ENCODE results near the gene GIGYF2.
"Not testable (repeated sequence)": the region's sequence is repeated elsewhere in the genome, so short reads cannot be mapped to it uniquely, and the experiment has no call there.

The GIGYF2 gene

GRCh38 chr2:232829988-232830387 is 132.9 kb downstream of the GIGYF2 start:
- Mint-ChIP-seq H3K36me3 (ENCODE audit: low read depth) (peaks cover 66% of the 10 kb centered on the region), H3K27me3 (ENCODE audit: low read depth) (no peaks in the 10 kb centered on the region), H3K27ac (no peak overlapping the region), H3K4me1 (ENCODE audit: low read depth) (peaks cover 19% of the 10 kb centered on the region), H3K4me3 (no peak overlapping the region), H3K9me3 (peaks cover 9% of the 10 kb centered on the region)
- no peak for DNase-seq (ENCODE audit: low spot score)

DNA sequence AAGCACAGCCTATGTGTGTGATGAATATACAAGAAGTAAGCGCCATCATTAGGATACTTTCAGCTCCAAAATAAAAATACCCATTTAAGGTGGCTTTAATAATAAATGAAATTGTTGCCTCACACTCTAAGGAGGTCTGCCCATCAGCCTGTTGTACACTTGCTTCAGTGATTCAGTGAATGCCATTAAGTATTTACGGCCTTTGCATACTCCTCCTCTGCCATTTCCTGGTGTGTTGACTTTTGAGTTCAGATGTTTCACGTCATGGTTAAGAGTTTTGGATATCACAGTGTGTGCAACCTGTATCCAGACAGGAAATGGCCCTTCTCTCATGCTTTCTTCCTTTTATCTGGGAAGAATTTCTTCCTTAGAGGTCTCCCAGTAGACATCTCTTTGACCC is 134.4 kb downstream of the GIGYF2 start:
- Mint-ChIP-seq H3K9me3 (no peaks in the 10 kb centered on the region), H3K27ac (no peak overlapping the region), H3K4me1 (ENCODE audit: low read depth) (peaks cover 20% of the 10 kb centered on the region), H3K27me3 (ENCODE audit: low read depth) (no peaks in the 10 kb centered on the region), H3K36me3 (ENCODE audit: low read depth) (peaks cover 55% of the 10 kb centered on the region), H3K4me3 (no peak overlapping the region)
- no peak for DNase-seq (ENCODE audit: low spot score)

DNA sequence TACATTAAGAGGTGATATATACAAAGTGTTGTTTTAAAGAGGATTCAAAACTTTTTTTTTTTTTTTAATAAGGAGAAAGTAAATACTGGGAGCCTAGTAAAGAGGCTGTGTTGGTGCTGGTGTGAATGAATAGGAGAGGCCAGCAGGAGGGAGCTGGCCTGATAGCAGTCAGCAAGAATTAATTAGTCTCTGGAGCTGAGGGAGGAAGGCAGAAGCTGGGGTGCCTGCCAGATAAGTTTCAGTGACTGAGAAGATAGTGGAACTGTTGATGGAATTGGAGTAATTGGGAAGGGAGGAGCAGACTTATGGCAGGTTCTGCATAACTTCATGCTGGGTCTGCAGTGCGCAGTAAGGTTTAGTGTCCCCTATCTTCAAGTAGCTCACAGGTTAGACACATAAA is 136.7 kb downstream of the GIGYF2 start:
- H3K4me3 Mint-ChIP-seq, result no peak overlapping the region
- H3K27me3 Mint-ChIP-seq (ENCODE audit: low read depth), result no peaks in the 10 kb centered on the region
- peaks cover 32% of the 10 kb centered on the region for H3K4me1 Mint-ChIP-seq (ENCODE audit: low read depth)
- DNase-seq (ENCODE audit: low spot score), result no peak
- H3K9me3 Mint-ChIP-seq, result no peaks in the 10 kb centered on the region
- H3K27ac Mint-ChIP-seq, result no peak overlapping the region
- peaks cover 52% of the 10 kb centered on the region for H3K36me3 Mint-ChIP-seq (ENCODE audit: low read depth)

DNA sequence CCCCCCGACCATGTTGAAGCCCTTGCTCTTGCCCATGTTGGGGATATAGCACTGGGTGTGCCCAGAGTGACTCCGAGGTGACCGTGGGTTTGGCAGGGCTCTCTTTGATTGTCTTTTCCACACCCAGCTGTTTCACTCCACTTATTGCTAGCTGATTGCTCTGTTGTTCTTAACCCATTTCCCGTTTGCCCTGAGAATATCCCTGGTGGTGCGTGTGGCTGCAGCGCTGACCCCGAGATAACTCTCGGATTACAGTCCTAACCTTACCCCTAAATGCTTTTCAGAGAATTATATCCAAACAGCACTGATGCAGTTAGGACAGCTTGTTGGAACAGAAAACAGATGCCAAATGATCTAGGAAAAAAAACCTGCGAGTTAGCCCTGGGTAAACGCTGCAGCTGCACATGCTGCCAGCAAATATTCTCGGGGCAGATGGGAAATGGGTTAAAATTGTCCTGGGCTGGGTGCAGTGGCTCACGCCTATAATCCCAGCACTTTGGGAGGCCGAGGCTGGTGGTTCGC is 138.6 kb downstream of the GIGYF2 start:
- DNase-seq (ENCODE audit: low spot score), result no peak
- Mint-ChIP-seq H3K36me3 (ENCODE audit: low read depth) (peaks cover 61% of the 10 kb centered on the region), H3K9me3 (no peaks in the 10 kb centered on the region), H3K4me1 (ENCODE audit: low read depth) (peaks cover 45% of the 10 kb centered on the region), H3K4me3 (no peak overlapping the region), H3K27ac (no peak overlapping the region), H3K27me3 (ENCODE audit: low read depth) (no peaks in the 10 kb centered on the region)

DNA sequence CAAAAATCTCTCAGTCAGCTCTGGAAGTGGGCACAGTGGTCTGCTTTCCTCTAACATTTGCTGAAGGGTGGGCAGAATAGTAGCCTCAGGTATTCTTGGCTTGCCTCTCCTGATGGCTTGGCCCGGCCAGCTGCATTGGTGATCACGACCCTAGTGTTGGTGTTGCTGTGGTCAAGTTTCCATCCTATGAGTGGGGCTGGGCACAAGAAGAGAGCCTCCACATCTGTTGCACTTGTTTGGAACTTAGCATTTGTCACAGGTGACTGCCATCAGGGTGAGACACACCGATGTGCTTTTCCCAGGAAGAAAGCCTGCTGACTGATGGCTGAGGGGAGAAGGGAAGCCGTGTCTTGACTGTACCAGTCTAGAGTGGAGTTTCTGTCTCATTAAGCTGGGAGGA is 139.8 kb downstream of the GIGYF2 start:
- Mint-ChIP-seq H3K27ac (peak overlapping the region; percentile 70), H3K36me3 (ENCODE audit: low read depth) (peaks cover 56% of the 10 kb centered on the region), H3K27me3 (ENCODE audit: low read depth) (no peaks in the 10 kb centered on the region), H3K4me3 (peak overlapping the region; percentile 25), H3K9me3 (no peaks in the 10 kb centered on the region), H3K4me1 (ENCODE audit: low read depth) (peaks cover 45% of the 10 kb centered on the region)
- DNase-seq (ENCODE audit: low spot score), result no peak

DNA sequence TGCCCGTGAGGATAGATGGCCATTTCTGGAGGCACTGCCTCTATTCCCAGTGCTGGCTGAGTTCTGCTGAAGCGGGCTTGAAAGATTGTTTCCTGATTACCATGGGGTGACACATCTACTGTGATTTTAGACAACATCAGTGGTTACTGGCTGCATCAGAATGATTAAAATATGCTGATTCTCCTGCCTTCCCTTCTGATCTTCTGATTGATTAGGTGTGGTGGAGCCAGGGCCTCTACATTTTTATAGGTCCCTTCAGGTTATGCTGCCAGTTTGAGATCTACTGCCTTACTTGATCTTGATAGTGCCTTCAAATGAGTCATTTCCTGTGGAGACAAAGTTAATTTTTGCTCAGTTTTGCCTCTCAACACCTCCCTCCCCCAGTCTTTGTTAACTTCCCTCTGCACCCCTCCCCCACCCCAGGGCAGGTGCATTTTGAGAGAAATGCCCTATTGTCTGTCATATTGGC is 141.3 kb downstream of the GIGYF2 start:
- H3K27me3 Mint-ChIP-seq (ENCODE audit: low read depth), result no peaks in the 10 kb centered on the region
- no peaks in the 10 kb centered on the region for H3K9me3 Mint-ChIP-seq
- peaks cover 57% of the 10 kb centered on the region for H3K36me3 Mint-ChIP-seq (ENCODE audit: low read depth)
- peak overlapping the region; percentile 44 for H3K4me3 Mint-ChIP-seq
- peak; percentile 58 for DNase-seq (ENCODE audit: low spot score)
- peak overlapping the region; percentile 86 for H3K27ac Mint-ChIP-seq
- peaks cover 45% of the 10 kb centered on the region for H3K4me1 Mint-ChIP-seq (ENCODE audit: low read depth)

DNA sequence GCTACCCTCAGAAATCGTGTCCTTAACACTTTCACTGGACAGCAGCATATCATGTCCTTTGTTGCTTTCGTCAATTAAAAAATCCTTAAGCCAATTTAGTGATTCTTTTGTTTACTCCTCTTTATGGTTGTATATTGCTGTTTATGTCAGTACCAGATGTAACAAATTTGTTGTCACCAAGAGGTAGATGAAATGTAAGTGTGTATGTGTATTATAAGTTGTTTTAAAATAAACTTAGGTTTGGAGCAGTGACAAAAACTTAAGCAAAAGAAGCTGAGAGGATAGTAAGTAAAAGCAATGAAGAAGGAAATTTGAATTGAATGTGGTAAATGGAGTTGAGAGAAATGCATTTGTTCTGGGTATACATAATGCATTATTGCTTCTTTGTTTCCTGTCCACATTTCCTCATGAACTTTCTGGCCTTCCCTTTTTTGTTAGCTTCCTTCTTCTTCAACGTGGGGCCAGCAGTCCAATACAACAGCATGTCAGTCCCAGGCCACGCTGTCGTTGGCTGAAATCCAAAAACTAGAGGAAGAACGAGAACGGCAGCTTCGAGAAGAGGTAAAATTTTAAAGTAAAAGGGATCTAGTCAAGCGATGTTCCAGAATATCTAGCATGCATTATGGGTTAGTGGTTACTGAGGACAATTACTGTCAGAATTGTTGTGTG is 142.4 kb downstream of the GIGYF2 start:
- no peak for DNase-seq (ENCODE audit: low spot score)
- H3K4me1 Mint-ChIP-seq (ENCODE audit: low read depth), result peaks cover 45% of the 10 kb centered on the region
- peaks cover 53% of the 10 kb centered on the region for H3K36me3 Mint-ChIP-seq (ENCODE audit: low read depth)
- H3K9me3 Mint-ChIP-seq, result no peaks in the 10 kb centered on the region
- no peak overlapping the region for H3K4me3 Mint-ChIP-seq
- H3K27me3 Mint-ChIP-seq (ENCODE audit: low read depth), result no peaks in the 10 kb centered on the region
- H3K27ac Mint-ChIP-seq, result peak overlapping the region; percentile 42

DNA sequence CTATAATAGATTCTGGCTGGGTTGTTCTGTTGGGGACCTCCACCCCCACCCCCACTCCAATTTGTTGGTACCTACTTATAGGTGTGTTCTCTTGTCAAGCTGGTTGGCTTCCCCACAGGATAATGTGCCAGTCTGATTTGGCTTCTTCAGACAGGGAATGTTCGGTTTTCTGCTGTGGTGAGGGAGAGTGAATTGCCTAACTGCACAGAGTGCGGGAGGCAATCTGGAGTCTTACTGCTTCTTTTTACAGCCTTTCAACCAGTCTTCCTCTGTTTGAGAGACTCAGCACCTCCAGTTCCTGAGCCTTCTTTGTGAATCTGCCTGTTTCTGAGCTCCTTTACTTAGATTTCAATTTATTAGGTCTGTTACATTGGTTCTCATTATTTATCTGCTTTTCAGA is 145.6 kb downstream of the GIGYF2 start:
- Mint-ChIP-seq H3K27ac (peak overlapping the region; percentile 12), H3K4me3 (no peak overlapping the region), H3K27me3 (ENCODE audit: low read depth) (no peaks in the 10 kb centered on the region), H3K9me3 (no peaks in the 10 kb centered on the region), H3K36me3 (ENCODE audit: low read depth) (peaks cover 58% of the 10 kb centered on the region), H3K4me1 (ENCODE audit: low read depth) (peaks cover 31% of the 10 kb centered on the region)
- no peak for DNase-seq (ENCODE audit: low spot score)

GRCh38 chr2:232843834-232844233 is 146.7 kb downstream of the GIGYF2 start:
- H3K4me3 Mint-ChIP-seq, result no peak overlapping the region
- no peak for DNase-seq (ENCODE audit: low spot score)
- no peaks in the 10 kb centered on the region for H3K27me3 Mint-ChIP-seq (ENCODE audit: low read depth)
- H3K4me1 Mint-ChIP-seq (ENCODE audit: low read depth), result peaks cover 20% of the 10 kb centered on the region
- no peaks in the 10 kb centered on the region for H3K9me3 Mint-ChIP-seq
- H3K27ac Mint-ChIP-seq, result peak overlapping the region; percentile 36
- peaks cover 61% of the 10 kb centered on the region for H3K36me3 Mint-ChIP-seq (ENCODE audit: low read depth)

GRCh38 chr2:232846055-232846454 is 148.9 kb downstream of the GIGYF2 start:
- no peak for DNase-seq (ENCODE audit: low spot score)
- Mint-ChIP-seq H3K4me1 (ENCODE audit: low read depth) (peaks cover 6% of the 10 kb centered on the region), H3K27ac (no peak overlapping the region), H3K9me3 (no peaks in the 10 kb centered on the region), H3K4me3 (no peak overlapping the region), H3K27me3 (ENCODE audit: low read depth) (no peaks in the 10 kb centered on the region), H3K36me3 (ENCODE audit: low read depth) (peaks cover 59% of the 10 kb centered on the region)

GRCh38 chr2:232850039-232850438 is 152.9 kb downstream of the GIGYF2 start:
- H3K36me3 Mint-ChIP-seq (ENCODE audit: low read depth), result peaks cover 48% of the 10 kb centered on the region
- peaks cover 3% of the 10 kb centered on the region for H3K4me1 Mint-ChIP-seq (ENCODE audit: low read depth)
- H3K9me3 Mint-ChIP-seq, result no peaks in the 10 kb centered on the region
- H3K27ac Mint-ChIP-seq, result no peak overlapping the region
- no peaks in the 10 kb centered on the region for H3K27me3 Mint-ChIP-seq (ENCODE audit: low read depth)
- H3K4me3 Mint-ChIP-seq, result no peak overlapping the region
- DNase-seq (ENCODE audit: low spot score), result no peak

GRCh38 chr2:232852081-232852480 is 154.9 kb downstream of the GIGYF2 start:
- H3K9me3 Mint-ChIP-seq; H3K4me1 Mint-ChIP-seq (ENCODE audit: low read depth); DNase-seq (ENCODE audit: low spot score); H3K4me3 Mint-ChIP-seq; H3K27me3 Mint-ChIP-seq (ENCODE audit: low read depth); H3K27ac Mint-ChIP-seq: not testable (repeated sequence)
- H3K36me3 Mint-ChIP-seq (ENCODE audit: low read depth), result peaks cover 44% of the 10 kb centered on the region

DNA sequence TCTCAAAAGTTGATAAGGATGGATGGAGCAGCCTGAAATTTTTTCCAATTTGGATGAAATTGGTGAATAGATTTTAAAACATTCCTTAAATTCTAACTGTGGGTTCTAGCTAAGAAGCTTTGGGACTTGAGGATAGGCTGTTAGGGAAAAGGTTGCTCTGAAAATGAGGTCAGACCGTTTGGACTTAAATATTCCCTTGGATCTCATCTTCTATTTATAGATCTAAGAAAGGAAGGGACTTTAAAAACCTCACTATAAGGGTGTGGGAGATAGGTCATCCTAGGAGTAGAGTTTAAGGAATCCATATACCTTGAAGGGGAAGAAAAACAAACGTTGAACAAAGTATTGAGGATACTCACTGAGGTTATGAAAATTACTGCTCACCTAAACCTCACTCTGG is 155.5 kb downstream of the GIGYF2 start:
- Mint-ChIP-seq H3K36me3 (ENCODE audit: low read depth) (peaks cover 43% of the 10 kb centered on the region), H3K27me3 (ENCODE audit: low read depth) (no peaks in the 10 kb centered on the region), H3K27ac (no peak overlapping the region), H3K9me3 (no peaks in the 10 kb centered on the region), H3K4me3 (no peak overlapping the region), H3K4me1 (ENCODE audit: low read depth) (peaks cover 3% of the 10 kb centered on the region)
- no peak for DNase-seq (ENCODE audit: low spot score)

- Mint-ChIP-seq H3K9me3 (no peaks in the 10 kb centered on the region), H3K4me1 (ENCODE audit: low read depth) (peaks cover 3% of the 10 kb centered on the region), H3K4me3 (no peak overlapping the region), H3K27me3 (ENCODE audit: low read depth) (no peaks in the 10 kb centered on the region), H3K27ac (no peak overlapping the region), H3K36me3 (ENCODE audit: low read depth) (peaks cover 36% of the 10 kb centered on the region)
- no peak for DNase-seq (ENCODE audit: low spot score)
Observed at GRCh38 chr2:232854082-232854481, 157.0 kb downstream of the GIGYF2 start.

DNA sequence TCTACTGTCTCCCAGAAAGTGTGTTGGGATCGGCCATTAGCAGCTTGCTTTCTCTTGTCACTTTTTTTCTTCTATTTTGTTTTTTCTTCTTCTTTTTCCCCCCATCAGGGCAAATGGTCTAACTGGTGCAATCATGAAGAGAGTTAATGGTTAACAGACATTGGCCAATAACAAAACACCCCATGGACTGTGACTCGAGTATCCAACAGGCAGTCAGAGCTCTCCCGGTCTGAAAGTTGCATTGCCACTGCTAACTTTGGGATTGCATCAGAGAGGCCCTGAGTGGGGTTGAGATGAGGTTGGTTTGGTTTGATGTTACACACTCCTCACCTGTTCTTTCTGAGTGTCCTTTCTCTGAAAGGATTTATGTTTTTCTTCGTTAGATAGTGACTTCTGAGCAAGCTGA is 160.0 kb downstream of the GIGYF2 start:
- Mint-ChIP-seq H3K36me3 (ENCODE audit: low read depth) (peaks cover 23% of the 10 kb centered on the region), H3K4me3 (no peak overlapping the region), H3K9me3 (no peaks in the 10 kb centered on the region), H3K4me1 (ENCODE audit: low read depth) (peaks cover 3% of the 10 kb centered on the region), H3K27ac (no peak overlapping the region), H3K27me3 (ENCODE audit: low read depth) (no peaks in the 10 kb centered on the region)
- no peak for DNase-seq (ENCODE audit: low spot score)
